DMS 273 (cell line): Measurements from ENCODE around the gene LMO1.

Source experiments
- DNase-seq: peaks from one replicate; lab custom pipeline; 2025; ENCODE audit not compliant: unreplicated experiment; lab: John Stamatoyannopoulos, UW

The LMO1 gene

GRCh38 chr11:8249482-8249881 lies 14.2 kb downstream of the LMO1 start:
- no peak for DNase-seq

GRCh38 chr11:8248786-8249185 lies 14.9 kb downstream of the LMO1 start:
- DNase-seq: no peak

GRCh38 chr11:8247312-8247711 lies 16.4 kb downstream of the LMO1 start:
- DNase-seq: peak; percentile 35

DNA sequence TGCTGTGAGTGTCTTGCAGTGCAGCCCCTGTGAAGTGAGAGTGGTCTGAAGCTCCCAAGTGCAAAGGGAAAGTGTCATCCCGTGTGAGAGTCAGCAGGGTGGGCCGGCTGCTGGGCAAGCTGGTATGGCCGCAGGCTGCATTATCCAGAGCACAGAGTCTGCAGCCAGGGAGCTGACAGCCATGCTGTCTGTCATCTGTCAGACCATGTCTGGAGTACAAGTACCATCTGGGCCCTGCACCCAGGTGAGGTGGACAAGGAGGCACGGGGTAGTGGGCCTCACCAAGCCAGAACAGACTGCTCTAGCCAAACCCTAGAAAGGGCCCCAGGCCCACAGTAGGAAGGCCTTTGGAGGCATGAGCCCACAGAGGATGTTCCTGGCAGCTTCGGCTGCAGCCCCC lies 20.2 kb downstream of the LMO1 start:
- DNase-seq: peak; percentile 31

- peak; percentile 67 for DNase-seq
These were observed 21.0 kb downstream of the LMO1 start for GRCh38 chr11:8242499-8243280.

GRCh38 chr11:8242118-8242475 lies 21.6 kb downstream of the LMO1 start:
- DNase-seq: no peak

- DNase-seq: no peak
These were observed 22.1 kb downstream of the LMO1 start for GRCh38 chr11:8241373-8242117.

GRCh38 chr11:8239536-8240228 lies 24.0 kb downstream of the LMO1 start:
- no peak for DNase-seq

- peak; percentile 57 for DNase-seq
These were observed 24.6 kb downstream of the LMO1 start for GRCh38 chr11:8239040-8239439.

DNA sequence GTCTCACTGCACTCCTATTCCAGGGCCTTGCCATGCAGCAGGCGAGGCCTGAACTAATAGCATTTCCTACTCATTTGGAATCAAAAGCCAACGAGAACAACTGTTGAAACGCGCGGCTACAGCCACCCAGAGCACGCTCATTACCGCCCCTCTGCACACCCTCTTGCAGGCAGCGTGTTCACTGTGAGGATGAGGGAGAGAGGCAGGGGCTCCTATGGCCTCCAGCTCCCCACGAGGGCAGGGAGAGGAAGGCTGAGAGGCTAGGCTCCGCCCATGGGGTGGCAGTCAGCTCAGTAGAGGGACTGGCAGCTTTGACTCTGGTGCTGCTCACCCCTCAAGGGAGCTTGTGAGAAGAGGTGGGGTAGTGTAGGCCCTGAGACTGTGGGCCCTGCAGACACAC lies 26.2 kb downstream of the LMO1 start:
- no peak for DNase-seq

DNA sequence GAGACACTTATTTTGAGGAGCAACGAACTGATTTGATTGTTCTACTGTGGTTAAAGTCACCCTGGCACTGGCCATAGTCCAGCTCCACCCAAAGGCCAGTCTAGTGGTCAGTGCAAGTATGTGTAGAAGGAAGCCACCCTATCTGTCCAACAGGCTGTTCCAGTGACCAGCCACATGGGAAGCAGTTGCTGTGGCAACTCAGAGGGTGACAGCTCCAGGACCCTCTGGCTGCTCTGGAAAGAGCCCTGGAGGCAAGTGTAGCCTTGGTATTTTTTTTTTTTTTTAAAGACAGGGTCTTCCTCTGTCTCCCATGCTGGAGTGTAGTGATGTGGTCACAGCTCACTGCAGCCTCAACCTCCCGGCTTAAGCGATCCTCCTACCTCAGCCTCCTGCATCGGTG lies 27.8 kb downstream of the LMO1 start:
- no peak for DNase-seq

- no peak for DNase-seq
These were observed 28.8 kb downstream of the LMO1 start for GRCh38 chr11:8234910-8235309.

GRCh38 chr11:8234425-8234821 lies 29.3 kb downstream of the LMO1 start:
- peak; percentile 47 for DNase-seq

- DNase-seq: peak; percentile 42
These were observed 29.8 kb downstream of the LMO1 start for GRCh38 chr11:8233691-8234424.

DNA sequence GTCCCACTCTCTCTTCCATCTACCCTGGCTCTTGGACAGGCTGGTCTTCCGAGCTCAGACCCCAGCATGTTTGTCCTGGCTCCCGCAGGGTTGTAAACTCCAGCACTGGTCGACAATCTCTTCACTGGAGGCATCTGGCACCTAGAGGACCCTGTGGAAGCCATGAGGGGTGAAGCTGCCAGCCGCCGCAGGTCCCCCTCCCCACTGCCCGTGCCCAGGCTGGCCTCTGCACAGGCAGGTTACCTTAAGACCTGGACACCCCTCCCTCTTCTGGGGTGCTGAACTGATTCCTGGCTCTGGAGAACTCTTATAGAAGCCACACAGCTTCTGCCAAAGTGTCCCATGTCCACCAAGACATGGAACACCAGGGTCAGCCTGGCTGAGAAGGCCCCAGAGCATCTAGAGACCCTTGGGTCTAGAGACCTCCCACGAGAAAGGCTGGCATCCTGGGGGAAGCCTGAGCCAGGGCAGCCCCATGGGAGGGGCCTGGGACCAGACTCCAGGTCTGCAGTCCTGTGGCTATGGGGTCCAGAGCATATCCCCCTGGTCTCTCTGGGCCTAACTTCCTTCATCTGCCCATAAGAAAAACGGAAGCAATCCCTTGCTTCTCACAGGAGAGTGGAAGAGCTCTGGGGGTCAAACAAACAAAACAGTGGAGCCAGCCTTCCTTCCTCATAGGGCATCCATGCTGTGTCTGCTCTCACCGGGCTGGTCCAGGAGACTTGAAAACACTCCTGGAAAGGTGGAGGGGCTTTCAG lies 30.6 kb downstream of the LMO1 start:
- no peak for DNase-seq

DNA sequence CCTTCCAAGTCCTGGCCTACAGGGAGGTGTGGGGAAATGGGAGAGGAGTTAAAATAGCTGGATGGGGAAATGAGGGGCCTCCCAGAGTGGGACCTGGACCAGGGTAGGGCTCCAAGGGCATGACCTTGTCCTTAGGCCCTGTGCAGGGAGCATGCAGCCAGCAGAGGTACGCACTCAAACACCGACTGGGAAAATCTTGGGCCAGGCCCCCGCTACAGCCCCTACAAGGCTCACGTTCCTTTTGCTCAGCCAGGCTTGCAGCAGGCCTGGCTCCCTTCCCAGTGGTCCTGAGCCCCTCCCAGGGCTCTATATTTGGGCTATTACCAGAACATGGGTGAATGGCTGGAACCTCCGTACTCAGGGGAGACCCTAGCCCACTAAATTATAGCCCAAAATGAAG lies 31.3 kb downstream of the LMO1 start:
- DNase-seq: no peak

DNA sequence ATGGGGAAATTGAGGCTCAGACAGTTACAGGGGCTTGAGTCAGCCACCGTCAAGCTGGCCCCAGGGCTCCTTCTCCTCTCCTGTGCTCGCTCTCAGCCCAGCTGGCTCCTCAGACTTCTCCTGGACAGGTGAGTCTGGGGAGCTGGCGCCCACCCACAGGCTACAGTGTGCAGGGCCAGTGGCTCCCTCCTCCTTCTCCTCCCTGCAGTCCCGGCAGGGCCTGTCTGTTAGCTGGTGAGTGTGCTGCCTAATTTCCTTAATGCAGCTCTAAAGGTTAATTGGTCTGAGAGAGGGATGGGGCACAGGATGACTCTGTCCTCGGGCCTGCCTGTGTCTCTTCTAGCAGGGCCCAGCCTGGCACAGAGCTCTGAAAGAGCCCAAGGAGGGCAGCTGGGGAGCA lies 31.7 kb downstream of the LMO1 start:
- peak; percentile 8 for DNase-seq

DNA sequence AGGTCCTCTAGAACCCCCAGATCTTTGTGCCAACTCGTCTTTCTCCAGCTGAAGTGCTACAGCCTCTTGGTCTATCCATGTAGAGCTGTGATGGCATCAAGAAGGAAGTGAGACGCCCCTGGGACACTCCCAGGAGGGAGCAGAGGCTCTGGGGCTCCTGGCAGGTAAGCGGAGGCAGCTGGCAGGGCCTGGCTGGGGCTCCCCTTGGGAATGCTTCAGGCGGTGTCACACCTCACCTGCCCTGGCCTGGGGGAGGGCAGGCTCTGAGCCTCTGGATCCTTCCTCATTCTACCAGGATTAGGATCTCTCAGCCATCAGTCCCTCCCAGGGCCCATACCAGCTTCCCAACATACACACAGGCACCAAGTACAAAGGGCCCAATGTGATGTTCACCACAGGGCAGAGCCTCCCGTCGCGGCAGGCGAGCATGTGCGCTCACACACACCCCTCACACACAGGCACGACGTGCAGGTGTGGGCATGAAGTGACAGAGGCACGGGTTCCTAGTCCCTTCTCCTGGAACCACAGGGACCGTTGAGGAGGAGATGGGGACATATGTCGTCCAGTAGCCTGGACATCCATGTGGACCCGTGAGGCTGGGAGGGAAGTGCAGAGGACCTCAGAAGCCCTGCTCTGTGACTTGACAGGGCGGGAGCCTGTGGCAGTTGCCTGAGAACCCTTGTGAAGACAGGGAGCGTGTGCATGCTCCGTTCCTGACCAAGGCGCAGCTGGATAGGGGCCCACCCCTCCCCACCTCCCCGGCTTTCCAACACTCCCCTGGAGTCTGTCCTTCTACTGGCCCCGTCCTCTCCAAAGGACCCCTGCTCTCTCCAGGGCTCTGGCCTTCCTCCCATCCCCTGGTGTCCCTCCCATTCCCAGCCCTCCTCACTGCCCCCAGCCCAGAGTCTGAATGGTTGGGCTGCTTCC lies 32.5 kb downstream of the LMO1 start:
- DNase-seq: no peak

DNA sequence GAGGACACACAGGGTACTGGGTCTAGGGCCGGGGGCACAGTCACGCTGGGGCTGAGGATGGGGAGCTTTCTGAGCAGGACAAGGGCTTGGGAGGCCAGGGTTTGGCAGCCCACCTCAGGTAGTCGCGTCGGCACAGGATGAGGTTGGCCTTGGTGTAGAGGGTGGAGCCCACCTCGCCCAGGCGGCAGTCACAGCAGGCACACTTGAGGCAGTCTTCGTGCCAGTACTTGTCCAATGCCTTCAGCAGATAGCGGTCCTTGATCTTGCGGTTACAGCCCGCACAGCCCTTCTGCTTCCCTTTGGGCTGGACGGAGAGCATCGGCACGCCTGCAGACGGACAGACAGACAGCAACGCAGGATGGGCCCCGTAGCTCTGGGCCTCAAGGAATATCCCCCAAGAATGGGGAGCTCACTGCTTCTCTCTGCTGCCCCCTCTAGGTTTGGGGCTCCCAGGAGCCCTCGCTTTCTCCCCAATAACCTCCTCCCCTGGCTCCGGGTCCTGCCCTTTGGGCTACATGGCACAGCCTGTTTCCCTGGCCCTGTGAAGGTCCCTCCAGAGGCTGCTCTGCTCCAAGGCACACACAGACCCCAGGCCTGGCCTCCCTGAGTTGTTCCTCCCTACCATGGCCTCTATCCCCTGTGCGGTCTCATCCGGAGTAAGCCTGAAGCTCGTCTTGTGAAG lies 33.4 kb downstream of the LMO1 start:
- DNase-seq: peak; percentile 28
